GM19455 (cell line): ENCODE data around the gene LTF.
"Not testable (repeated sequence)": the region's sequence is repeated elsewhere in the genome, so short reads cannot be mapped to it uniquely, and the experiment has no call there.

ENCODE experiments used
- ATAC-seq: cut with Tn5 transposase; IDR thresholded peaks from one replicate; pipeline ENCODE4 v1.9.1; 2021; ENCODE audit not compliant: unreplicated experiment

LTF gene

GRCh38 chr3:46398186-46398955 is 66.3 kb downstream of the LTF start:
- ATAC-seq: no peak

DNA sequence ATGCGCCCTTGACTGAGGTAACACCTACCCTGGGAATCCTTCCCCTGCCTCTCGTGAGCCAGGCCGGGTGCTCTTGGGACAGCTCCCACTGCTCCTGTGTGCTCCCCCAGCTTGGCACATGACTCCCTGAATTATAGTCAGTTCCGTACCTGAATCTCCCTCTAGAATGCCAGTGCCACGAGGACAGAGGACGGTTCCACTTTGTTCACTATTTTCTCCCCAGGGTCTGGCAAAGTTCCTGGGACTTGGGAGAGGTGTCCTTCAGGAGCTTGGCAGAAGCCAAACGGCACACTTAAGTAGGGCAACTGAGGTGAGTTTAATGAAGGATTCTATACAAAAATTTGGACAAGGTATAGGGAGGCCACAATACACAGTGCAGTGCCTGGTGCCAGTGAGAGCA is 67.6 kb downstream of the LTF start:
- ATAC-seq: no peak

GRCh38 chr3:46395766-46396530 is 68.8 kb downstream of the LTF start:
- ATAC-seq: no peak

DNA sequence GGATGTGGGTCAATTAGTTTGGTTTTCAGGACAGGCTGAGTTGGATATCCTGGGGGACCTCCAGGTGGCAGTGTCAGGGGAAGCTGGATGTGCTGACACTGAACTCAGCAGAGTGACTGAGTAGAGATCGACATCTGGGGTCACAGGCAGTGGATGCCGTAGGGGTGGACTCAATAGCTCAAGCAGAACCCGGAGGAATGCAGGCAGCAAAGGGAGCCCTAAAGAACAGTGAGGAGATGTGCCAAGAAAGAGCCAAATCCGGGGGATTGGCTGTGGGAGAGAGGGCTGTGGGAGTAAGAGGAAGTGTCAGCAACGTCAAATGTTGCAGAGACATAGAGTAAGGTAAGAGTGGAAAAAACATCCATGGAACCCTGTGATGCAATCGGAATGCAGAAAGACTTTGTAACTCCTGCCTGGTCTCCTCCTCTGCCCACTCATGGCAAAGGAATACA is 69.5 kb downstream of the LTF start:
- no peak for ATAC-seq

- ATAC-seq: no peak
Observed at GRCh38 chr3:46393554-46394434, 70.9 kb downstream of the LTF start.

DNA sequence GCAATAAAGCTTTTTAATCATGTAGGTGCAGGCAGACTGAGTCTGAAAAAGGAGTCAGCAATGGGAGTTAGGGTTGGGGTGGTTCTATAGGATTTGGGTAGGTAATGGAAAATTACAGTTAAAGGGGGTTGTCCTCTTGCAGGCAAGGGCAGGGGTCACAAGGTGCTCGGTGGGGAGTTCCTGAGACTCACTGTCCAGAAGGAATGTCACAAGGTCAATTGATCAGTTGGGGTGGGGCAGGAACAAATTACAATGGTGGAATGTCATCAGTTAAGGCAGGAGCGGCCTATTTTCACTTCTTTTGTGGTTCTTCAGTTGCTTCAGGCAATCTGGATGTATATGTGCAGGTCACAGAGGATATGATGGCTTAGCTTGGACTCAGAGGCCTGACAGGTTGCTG is 71.7 kb downstream of the LTF start:
- ATAC-seq: no peak

- not testable (repeated sequence) for ATAC-seq
Observed at GRCh38 chr3:46391526-46391925, 73.2 kb downstream of the LTF start.

- no peak for ATAC-seq
Observed at GRCh38 chr3:46389306-46389705, 75.4 kb downstream of the LTF start.

DNA sequence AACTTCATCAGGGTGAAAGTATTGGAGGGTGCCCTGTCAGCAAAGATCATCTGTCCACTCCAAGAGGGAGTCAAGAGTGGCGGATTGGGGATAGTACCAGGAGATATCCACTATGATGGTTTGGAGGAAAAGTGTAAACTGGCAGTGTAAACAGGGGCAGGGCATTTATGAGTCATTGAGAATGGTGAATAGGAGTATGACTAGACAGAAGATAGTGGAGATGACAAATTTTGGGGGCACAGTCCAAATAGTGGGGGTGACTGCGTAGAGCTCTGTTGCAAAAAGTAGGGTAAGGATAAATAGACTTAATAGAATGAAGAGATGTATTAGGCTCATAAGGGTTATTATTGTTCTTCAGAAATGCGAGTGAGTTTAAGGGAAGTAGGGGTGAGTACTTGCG is 75.9 kb downstream of the LTF start:
- not testable (repeated sequence) for ATAC-seq

- ATAC-seq: no peak
Observed at GRCh38 chr3:46386205-46386604, 78.5 kb downstream of the LTF start.
